DOHH2 (cell line): ENCODE data around the gene MS4A18.

Experiments
- CTCF ChIP-seq: fragments of 200-600 bp; sonication (generic); IDR thresholded peaks from one replicate; pipeline ENCODE4 v1.5.1; 2014; ENCODE audit warnings: antibody characterized with exemption, mild to moderate bottlenecking, low read depth, low read length; ENCODE audit not compliant: poor library complexity, severe bottlenecking
- EZH2phosphoT487 ChIP-seq: fragments of 200-600 bp; sonication (generic); IDR thresholded peaks from 2 replicates; pipeline ENCODE4 v1.6.1; 2017; ENCODE audit warnings: borderline replicate concordance, mild to moderate bottlenecking, antibody characterized with exemption, low read length, moderate library complexity, mixed read lengths

DNA sequence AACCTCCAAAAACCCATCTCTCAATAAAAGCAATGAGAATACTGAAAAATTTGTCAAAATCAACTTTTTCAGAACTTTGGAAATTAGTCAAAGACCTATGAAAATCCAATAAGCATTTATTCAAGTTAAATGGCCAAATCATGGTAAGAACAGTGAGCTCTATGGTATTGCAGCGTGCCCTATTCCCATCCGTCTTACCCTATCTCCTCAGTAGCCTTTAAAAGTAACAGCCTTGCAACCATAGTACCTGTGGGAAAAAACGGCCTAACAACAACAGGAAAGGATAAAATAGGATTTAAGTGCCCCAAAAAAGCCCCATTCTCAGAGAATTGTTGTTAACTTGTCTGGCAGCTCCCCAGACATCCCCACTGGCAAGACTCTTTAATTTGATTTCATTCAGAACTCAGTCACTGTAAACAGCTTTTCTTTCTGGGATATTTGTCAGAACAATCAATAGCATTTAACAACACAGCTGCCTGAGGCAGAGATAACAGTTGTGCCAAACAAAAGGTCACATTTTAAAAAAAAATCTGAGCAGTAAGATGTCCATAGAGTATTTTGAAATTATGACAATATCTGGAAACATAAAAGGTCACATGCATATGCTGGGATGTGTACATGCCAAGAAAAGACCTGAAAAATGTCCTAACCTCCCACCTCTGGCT is 43.9 kb upstream of the MS4A18 start:
- no peak for TF ChIP-seq CTCF
- TF ChIP-seq EZH2phosphoT487, result no peak
